ENCODE results near the gene USP50.
"Not testable (repeated sequence)": the region's sequence is repeated elsewhere in the genome, so short reads cannot be mapped to it uniquely, and the experiment has no call there.

USP50 gene

GRCh38 chr15:50546566-50546965 is at the start of gene USP50:
TSS of gene USP50 (minus strand) at chr15:50546666. CDS start at chr15:50546525, 141 bp downstream.
- no peak for DNase-seq

- no peak for DNase-seq
Observed at GRCh38 chr15:50594311-50594710, 47.8 kb upstream of the USP50 start.

GRCh38 chr15:50593761-50594160 is 47.3 kb upstream of the USP50 start:
- DNase-seq: no peak

DNA sequence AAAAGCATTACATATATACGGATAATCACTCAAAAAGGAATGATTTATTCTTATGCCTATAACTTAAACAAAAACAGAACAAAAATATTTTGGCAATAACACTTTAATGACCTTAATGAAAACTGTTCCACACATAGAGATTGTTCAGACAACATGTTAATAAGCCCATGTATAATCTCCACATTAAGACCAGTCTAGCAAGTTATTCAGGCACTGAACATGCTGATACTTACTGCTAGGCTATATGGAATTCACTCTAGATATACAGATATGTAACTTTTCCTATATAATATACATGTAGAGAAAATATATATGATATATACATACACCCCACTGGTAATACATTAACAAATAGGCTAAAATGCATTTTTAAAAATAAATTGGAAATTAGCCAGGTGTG is 43.8 kb upstream of the USP50 start:
- no peak for DNase-seq

DNA sequence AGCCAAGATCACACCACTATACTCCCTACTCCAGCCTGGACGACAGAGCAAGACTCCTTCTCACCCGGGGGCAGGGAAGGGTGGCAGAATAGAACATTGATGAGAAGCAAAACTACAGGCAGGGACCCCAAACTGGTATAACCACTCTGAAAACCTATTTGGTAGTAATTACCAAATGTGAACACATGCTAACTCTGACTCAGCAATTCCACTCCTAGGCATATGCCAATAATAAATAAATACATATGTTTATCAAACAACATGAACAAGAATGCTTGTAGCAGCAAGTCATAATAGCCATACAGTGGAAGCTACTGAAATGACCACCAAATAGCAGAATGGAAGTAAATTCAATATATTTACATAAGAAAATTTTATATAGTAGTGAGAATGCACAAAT is 31.0 kb upstream of the USP50 start:
- no peak for DNase-seq

- no peak for DNase-seq
Observed at GRCh38 chr15:50576166-50576565, 29.7 kb upstream of the USP50 start.

DNA sequence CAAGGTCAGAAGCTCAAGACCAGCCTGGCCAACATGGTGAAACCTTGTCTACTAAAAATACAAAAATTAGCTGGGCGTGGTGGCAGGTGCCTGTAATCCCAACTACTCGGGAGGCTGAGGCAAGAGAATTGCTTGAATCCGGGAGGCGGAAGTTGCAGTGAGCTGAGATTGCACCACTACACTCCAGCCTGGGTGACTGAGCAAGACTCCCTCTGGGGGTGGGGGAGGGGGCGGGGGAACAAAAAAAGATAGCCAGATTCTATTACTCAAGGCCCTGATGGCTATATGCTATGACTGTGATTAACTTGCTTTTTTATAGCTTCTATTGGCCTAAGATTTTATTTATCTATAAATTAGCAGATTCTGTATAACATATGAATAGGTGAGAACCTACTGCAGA is 27.4 kb upstream of the USP50 start:
- DNase-seq: not testable (repeated sequence)

- no peak for DNase-seq
Observed at GRCh38 chr15:50563756-50564155, 17.3 kb upstream of the USP50 start.

DNA sequence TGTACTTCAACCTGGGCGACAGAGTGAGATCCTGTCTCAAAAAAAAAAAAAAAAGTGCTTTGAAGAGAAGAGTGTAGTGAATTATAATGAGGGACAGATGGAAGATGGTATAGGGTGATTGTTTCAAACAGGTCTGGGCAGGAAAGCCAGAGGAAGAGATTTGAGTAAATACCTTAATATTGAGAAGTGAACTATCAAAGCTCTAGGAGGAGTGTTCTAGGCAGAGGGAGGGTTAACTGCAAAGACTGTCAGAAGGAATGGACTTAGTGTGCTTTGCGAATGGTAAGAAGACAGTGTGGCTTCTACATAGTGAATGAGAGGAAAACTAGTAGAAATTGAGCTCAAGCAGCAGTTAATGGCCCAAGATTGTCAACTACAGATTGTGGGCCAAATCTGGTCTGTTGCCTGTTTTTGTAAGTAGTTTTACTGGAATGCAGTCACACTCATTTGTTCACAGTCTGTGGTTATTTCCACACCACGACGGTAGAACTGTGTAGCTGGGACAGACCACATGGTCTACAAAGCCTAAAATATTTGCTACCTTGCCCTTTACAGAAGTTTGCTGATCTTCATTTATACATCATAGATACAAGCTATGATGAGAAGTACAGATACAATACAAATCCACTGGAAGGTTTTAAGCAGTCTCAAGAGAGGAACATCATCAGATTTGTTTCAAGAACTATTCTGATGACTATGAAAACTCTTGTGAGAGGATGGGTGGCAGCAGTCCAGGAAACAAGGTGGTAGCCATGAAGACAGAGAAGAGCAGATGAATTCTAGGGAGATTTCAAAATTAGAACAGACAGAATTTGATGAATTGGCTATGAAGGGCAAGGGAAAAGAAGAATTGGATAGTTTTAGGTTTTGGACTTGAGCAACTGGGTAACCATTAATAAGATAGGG is 16.5 kb upstream of the USP50 start:
- DNase-seq: no peak

GRCh38 chr15:50558012-50558411 is 11.5 kb upstream of the USP50 start:
- DNase-seq: no peak

DNA sequence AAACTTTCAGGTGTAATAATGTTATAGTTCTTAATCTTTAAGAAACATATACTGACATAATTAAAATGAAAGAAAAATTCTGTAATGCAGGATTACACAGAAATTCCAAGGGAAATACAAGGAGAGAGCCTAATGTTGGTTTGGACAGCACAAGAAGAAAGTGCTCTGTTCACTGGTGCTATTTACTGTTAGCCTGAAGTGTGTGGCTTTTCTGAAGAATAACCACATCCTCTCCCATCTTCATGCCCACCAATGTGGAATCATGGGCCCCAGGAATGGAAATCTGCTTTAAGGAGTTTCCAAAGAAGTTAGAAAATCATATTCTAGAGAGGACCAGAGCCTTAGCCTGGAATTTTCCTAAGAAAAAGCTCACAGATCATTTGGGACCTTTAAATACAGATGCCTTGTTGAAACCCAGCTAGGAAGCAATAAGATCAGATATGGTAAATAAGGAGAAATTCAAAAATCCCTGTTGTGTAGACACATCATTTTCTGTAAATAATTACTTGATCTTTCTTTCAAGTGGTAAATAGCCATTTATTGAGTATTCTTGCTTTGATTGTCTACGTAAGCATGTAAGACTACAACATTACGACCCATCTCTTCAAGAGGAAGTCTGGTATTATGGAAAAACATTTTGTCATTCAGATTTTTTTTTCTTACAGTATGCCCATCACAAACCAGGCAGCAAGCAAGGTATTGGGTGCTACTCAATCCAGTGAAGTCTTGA is 10.3 kb upstream of the USP50 start:
- no peak for DNase-seq

DNA sequence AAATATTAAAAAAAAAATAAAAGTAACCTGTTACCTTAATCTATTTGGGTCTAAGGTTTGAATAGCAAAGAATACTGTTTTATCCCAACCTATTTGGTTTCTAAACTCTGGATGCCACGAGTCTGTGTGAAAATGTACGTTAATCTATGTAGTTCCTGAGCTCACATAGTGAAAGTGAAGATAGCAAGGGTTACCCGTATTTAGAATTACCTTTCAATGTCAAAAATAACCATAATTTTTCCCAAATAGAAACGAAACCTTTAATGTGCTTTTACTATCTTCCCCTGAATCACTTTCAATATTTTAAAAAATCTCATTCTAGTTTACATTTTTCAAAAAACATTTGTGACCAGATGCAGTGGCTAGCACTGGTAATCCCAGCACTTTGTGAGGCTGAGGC is 5.8 kb upstream of the USP50 start:
- no peak for DNase-seq

- DNase-seq: no peak
Observed at GRCh38 chr15:50549326-50549725, 2.9 kb upstream of the USP50 start.

GRCh38 chr15:50544368-50544767 is 2.1 kb downstream of the USP50 start:
- no peak for DNase-seq

- no peak for DNase-seq
Observed at GRCh38 chr15:50543556-50543955, 2.9 kb downstream of the USP50 start.

DNA sequence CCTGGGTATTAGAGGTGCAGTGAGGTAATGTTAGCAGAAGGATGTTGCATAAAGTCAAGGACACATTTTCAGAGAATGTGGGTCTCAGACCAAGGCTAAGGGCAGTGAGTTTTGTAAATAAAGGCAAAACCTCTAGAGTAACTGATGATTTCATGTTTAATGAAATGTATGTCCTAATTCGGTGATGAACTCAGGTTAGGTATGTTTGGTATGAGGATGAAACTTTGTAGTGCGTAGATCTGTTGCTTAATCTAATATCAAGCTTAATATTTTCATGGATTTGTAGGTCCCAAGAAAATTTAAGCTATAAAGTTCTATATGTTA is 3.6 kb downstream of the USP50 start:
- DNase-seq: no peak

GRCh38 chr15:50531766-50532165 is 14.7 kb downstream of the USP50 start:
- DNase-seq: no peak

GRCh38 chr15:50531163-50531562 is 15.3 kb downstream of the USP50 start:
- DNase-seq: no peak

DNA sequence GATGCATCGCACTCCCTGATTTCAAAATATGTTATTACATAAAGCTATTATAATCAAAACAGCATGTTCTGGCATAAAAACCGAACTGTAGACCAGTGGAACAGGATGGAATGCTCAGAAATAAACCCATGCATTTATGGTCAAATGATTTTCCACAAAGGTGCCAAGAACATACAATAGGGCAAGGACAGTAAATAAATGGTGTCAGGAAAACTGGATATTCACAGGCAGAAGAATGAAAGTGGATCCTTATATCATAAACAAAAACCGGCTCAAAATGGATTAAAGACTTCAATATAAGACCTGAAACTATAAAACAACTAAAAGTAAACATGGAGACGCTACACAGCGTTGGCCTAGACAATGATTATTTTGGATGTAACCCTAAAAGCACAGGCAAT is 22.6 kb downstream of the USP50 start:
- DNase-seq: no peak

- DNase-seq: no peak
Observed at GRCh38 chr15:50519740-50520425, 26.6 kb downstream of the USP50 start.

DNA sequence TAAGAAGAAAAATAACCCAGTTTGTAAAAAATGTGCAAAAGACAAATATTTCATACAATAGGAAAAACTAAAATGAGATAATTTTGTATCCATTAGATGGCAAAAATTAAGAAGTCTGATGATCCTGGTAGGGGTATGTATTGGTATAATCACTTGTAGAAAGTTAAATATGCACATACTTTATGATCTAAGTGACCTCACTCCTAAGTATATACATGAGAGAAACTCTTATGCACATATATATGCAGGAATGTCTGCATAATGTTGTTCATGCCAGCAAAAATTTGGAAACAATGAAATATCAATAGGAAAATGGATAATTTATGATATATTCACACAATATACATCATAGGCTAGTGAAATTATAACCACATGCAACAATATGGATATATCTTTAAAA is 33.5 kb downstream of the USP50 start:
- no peak for DNase-seq

- no peak for DNase-seq
Observed at GRCh38 chr15:50506121-50506520, 40.3 kb downstream of the USP50 start.

GRCh38 chr15:50505656-50506055 is 40.8 kb downstream of the USP50 start:
- DNase-seq: not testable (repeated sequence)

GRCh38 chr15:50503144-50503543 is 43.3 kb downstream of the USP50 start:
- no peak for DNase-seq

Data from NCI-H187 (cell line).